ENCODE results near the gene EDEM2.
A peak's percentile ranks its signal among the peaks of the same experiment; 100 is the strongest.
"Not testable (repeated sequence)": the region's sequence is repeated elsewhere in the genome, so short reads cannot be mapped to it uniquely, and the experiment has no call there.

The EDEM2 gene

GRCh38 chr20:35171753-35172433 lies 24.8 kb upstream of the EDEM2 start, which contains the start of gene PROCR:
PROCR (plus strand) TSS chr20:35172072; CDS start chr20:35172155, 83 bp downstream.
- Histone ChIP-seq H3K27ac (peak within 1 kb of the TSS; percentile 64), H3K27me3 (ENCODE audit: insufficient read depth, low read depth, severe bottlenecking) (no peaks in the 10 kb centered on the region), H3K36me3 (peaks cover 15% of the 10 kb centered on the region), H3K9me3 (ENCODE audit: severe bottlenecking) (no peaks in the 10 kb centered on the region), H3K4me3 (ENCODE audit: low read depth, low read length) (peak within 1 kb of the TSS; percentile 61)
- TF ChIP-seq CTCF (IDR thresholded peaks at IDR 0.05; ENCODE audit: low read depth, low read length), result no peak
- peak; percentile 96 for DNase-seq

GRCh38 chr20:35171438-35171752 lies 24.3 kb upstream of the EDEM2 start:
- no peak for TF ChIP-seq CTCF (IDR thresholded peaks at IDR 0.05; ENCODE audit: low read depth, low read length)
- Histone ChIP-seq H3K4me3 (ENCODE audit: low read depth, low read length) (peak overlapping the region; percentile 61), H3K27me3 (ENCODE audit: insufficient read depth, low read depth, severe bottlenecking) (no peaks in the 10 kb centered on the region), H3K9me3 (ENCODE audit: severe bottlenecking) (no peaks in the 10 kb centered on the region), H3K27ac (peak overlapping the region; percentile 64), H3K36me3 (peaks cover 10% of the 10 kb centered on the region)
- no peak for DNase-seq

GRCh38 chr20:35168701-35169409 lies 21.7 kb upstream of the EDEM2 start:
- H3K27ac ChIP-seq; DNase-seq; H3K4me3 ChIP-seq (ENCODE audit: low read depth, low read length); H3K36me3 ChIP-seq; H3K9me3 ChIP-seq (ENCODE audit: severe bottlenecking); H3K27me3 ChIP-seq (ENCODE audit: insufficient read depth, low read depth, severe bottlenecking): not testable (repeated sequence)

- Histone ChIP-seq H3K9me3 (ENCODE audit: severe bottlenecking) (peaks cover 3% of the 10 kb centered on the region), H3K27me3 (ENCODE audit: insufficient read depth, low read depth, severe bottlenecking) (no peaks in the 10 kb centered on the region), H3K36me3 (no peaks in the 10 kb centered on the region), H3K27ac (no peak overlapping the region), H3K4me3 (ENCODE audit: low read depth, low read length) (no peak overlapping the region)
- TF ChIP-seq CTCF (IDR thresholded peaks at IDR 0.05; ENCODE audit: low read depth, low read length), result no peak
- no peak for DNase-seq
Observed at GRCh38 chr20:35167787-35168186, 20.7 kb upstream of the EDEM2 start.

- Histone ChIP-seq H3K36me3 (no peaks in the 10 kb centered on the region), H3K4me3 (ENCODE audit: low read depth, low read length) (no peak overlapping the region), H3K27ac (no peak overlapping the region), H3K9me3 (ENCODE audit: severe bottlenecking) (peaks cover 3% of the 10 kb centered on the region), H3K27me3 (ENCODE audit: insufficient read depth, low read depth, severe bottlenecking) (no peaks in the 10 kb centered on the region)
- TF ChIP-seq CTCF (IDR thresholded peaks at IDR 0.05; ENCODE audit: low read depth, low read length), result no peak
- DNase-seq, result no peak
Observed at GRCh38 chr20:35166242-35166830, 19.2 kb upstream of the EDEM2 start.
